GM12878 (cell line): ENCODE data around the gene ME2. TPM values are rescaled to one million over a fixed set of nuclear protein-coding genes. Genes with fewer than 3 reads are reported as not detected.

ENCODE experiments used
- ATAC-seq: fragments of 200-7000 bp; cut with Tn5 transposase; 3 replicates; pipeline ENCODE4 v1.9.1; 2020; ENCODE audit warnings: mild to moderate bottlenecking, moderate library complexity
- BruUV-seq: library from RNA; stranded (reverse); fragments of 400-500 nt; replicated peaks from 2 replicates; lab custom pipeline; 2021; lab: Mats Ljungman, UMichigan
- CTCF ChIA-PET: fragments of 300-600 bp; sonication (Branson Sonifier 250); formaldehyde crosslinking; extraction: SDS; loops from one replicate; lab custom pipeline; 2021; ENCODE audit warnings: inconsistent platforms; lab: Yijun Ruan, JAX
- POLR2A ChIA-PET: fragments of 350-600 bp; formaldehyde crosslinking; extraction: SDS; loops from one replicate; lab custom pipeline; 2021; ENCODE audit warnings: inconsistent platforms; lab: Charles Lee
- RAD21 ChIA-PET: fragments of 300-600 bp; sonication (Branson Sonifier 250); formaldehyde crosslinking; loops from one replicate; lab custom pipeline; 2023; ENCODE audit warnings: antibody characterized with exemption; ENCODE audit not compliant: unreplicated experiment; lab: Charles Lee
- SMC1A ChIA-PET: fragments of 300-600 bp; sonication (Branson Sonifier 250); formaldehyde crosslinking; loops from one replicate; lab custom pipeline; 2023; ENCODE audit not compliant: unreplicated experiment, uncharacterized antibody; lab: Charles Lee
- DNase-seq: peaks from one replicate; pipeline ENCODE4 v3.0.0-alpha.2; 2011; ENCODE audit warnings: low read depth, low spot score
- FAIRE-seq: peaks from 3 replicates; lab custom pipeline; 2011; peaks lifted over from hg19 to GRCh38; lab: Jason Lieb, UNC
- H2AFZ ChIP-seq: 2 replicates; pipeline ENCODE4 v1.6.0; 2011; ENCODE audit warnings: low read depth, low read length, control low read depth; ENCODE audit not compliant: control insufficient read depth
- H3K27ac ChIP-seq: 2 replicates; pipeline ENCODE4 v1.5.1; 2011; ENCODE audit warnings: control low read depth; ENCODE audit not compliant: control insufficient read depth, insufficient read depth
- H3K27me3 ChIP-seq, 2 experiments: replicated peaks in 1 of 2; 2 replicates each; pipeline versions ENCODE4 v1.6.0 to v1.6.1; 2011; ENCODE audit warnings: low read length in 1 of 2; ENCODE audit not compliant: control insufficient read depth in 2 of 2, insufficient read depth in 2 of 2
- H3K36me3 ChIP-seq, 2 experiments: 2 replicates each; pipeline ENCODE4 v1.5.1; 2011; ENCODE audit warnings: low read length in 1 of 2; ENCODE audit not compliant: control insufficient read depth in 2 of 2, insufficient read depth in 2 of 2
- H3K4me1 ChIP-seq: 2 replicates; pipeline ENCODE4 v1.6.1; 2011; ENCODE audit warnings: mild to moderate bottlenecking, low read length, moderate library complexity, mixed read lengths; ENCODE audit not compliant: control insufficient read depth, insufficient read depth
- H3K4me2 ChIP-seq: 2 replicates; pipeline ENCODE4 v1.6.0; 2011; ENCODE audit warnings: control low read depth; ENCODE audit not compliant: control insufficient read depth, insufficient read depth
- H3K4me3 ChIP-seq: fragments of 200-600 bp; sonication (generic); 2 replicates; pipeline ENCODE4 v1.5.1; 2016
- H3K79me2 ChIP-seq: 2 replicates; pipeline ENCODE4 v1.6.0; 2011; ENCODE audit warnings: low read length; ENCODE audit not compliant: control insufficient read depth, insufficient read depth
- H3K9ac ChIP-seq: 2 replicates; pipeline ENCODE4 v1.8.0; 2011; ENCODE audit warnings: low read length, control low read depth, mixed read lengths; ENCODE audit not compliant: control insufficient read depth, insufficient read depth
- H3K9me3 ChIP-seq: replicated peaks from 3 replicates; pipeline ENCODE4 v1.5.1; 2011; ENCODE audit warnings: mild to moderate bottlenecking, low read length; ENCODE audit not compliant: control insufficient read depth, insufficient read depth
- H4K20me1 ChIP-seq: 2 replicates; pipeline ENCODE4 v1.6.0; 2011; ENCODE audit not compliant: control insufficient read depth, insufficient read depth
- CBX5 ChIP-seq: sonication (generic); IDR thresholded peaks from 2 replicates; pipeline ENCODE4 v1.6.1; 2016; ENCODE audit warnings: low read depth, moderate library complexity, mild to moderate bottlenecking, inconsistent platforms
- DPF2 ChIP-seq: fragments of 450-650 bp; IDR thresholded peaks from 2 replicates; pipeline ENCODE4 v1.6.1; 2017; ENCODE audit warnings: mild to moderate bottlenecking
- FOXK2 ChIP-seq: fragments of 450-650 bp; IDR thresholded peaks from 2 replicates; pipeline ENCODE4 v1.6.1; 2017; ENCODE audit warnings: mild to moderate bottlenecking, moderate library complexity
- HDAC2 ChIP-seq: fragments of 200-600 bp; sonication (generic); IDR thresholded peaks from 2 replicates; pipeline ENCODE4 v1.6.1; 2017
- IRF5 ChIP-seq: fragments of 450-650 bp; IDR thresholded peaks from 2 replicates; pipeline ENCODE4 v1.6.1; 2017; ENCODE audit warnings: borderline replicate concordance
- JUND ChIP-seq: IDR thresholded peaks from 2 replicates; pipeline ENCODE4 v1.6.1; 2012; ENCODE audit warnings: low read depth, mild to moderate bottlenecking, low read length, improper control_type of control experiment, moderate library complexity
- MYC ChIP-seq: IDR thresholded peaks from 2 replicates; pipeline ENCODE4 v1.6.1; 2011; ENCODE audit warnings: mild to moderate bottlenecking, low read length, moderate library complexity, inconsistent platforms; ENCODE audit not compliant: insufficient read depth, insufficient replicate concordance, insufficient read length, severe bottlenecking
- NFYB ChIP-seq: IDR thresholded peaks from 2 replicates; pipeline ENCODE4 v1.6.1; 2011; ENCODE audit warnings: low read depth, mild to moderate bottlenecking, low read length, improper control_type of control experiment, moderate library complexity; ENCODE audit not compliant: insufficient read depth
- NR2C1 ChIP-seq: fragments of 450-650 bp; IDR thresholded peaks from 2 replicates; pipeline ENCODE4 v1.6.1; 2017; ENCODE audit warnings: antibody characterized with exemption, mild to moderate bottlenecking, moderate library complexity
- POLR2A ChIP-seq: IDR thresholded peaks from 2 replicates; pipeline ENCODE4 v1.6.1; 2011; ENCODE audit warnings: low read depth, mild to moderate bottlenecking, low read length
- POLR2AphosphoS5 ChIP-seq: IDR thresholded peaks from 2 replicates; pipeline ENCODE4 v1.6.1; 2011; ENCODE audit warnings: mild to moderate bottlenecking, low read length, inconsistent platforms
- RCOR1 ChIP-seq: conservative IDR thresholded peaks from 2 replicates; pipeline ENCODE4 v1.6.1; 2012; ENCODE audit warnings: low read depth, low read length, improper control_type of control experiment
- REST ChIP-seq: IDR thresholded peaks from 2 replicates; pipeline ENCODE4 v1.6.1; 2012; ENCODE audit warnings: mild to moderate bottlenecking, low read depth, low read length
- RFX5 ChIP-seq: IDR thresholded peaks from 2 replicates; pipeline ENCODE4 v1.6.1; 2011; ENCODE audit warnings: low read depth, low read length, improper control_type of control experiment
- SRF ChIP-seq, 2 experiments: IDR thresholded peaks; 2 replicates each; pipeline ENCODE4 v1.6.1; 2011; ENCODE audit warnings: low read depth in 2 of 2, low read length in 2 of 2, mild to moderate bottlenecking in 1 of 2, moderate library complexity in 1 of 2
- TCF12 ChIP-seq: IDR thresholded peaks from 2 replicates; pipeline ENCODE4 v1.6.1; 2011; ENCODE audit warnings: low read depth, mild to moderate bottlenecking, low read length
- WRNIP1 ChIP-seq: IDR thresholded peaks from 2 replicates; pipeline ENCODE4 v1.6.1; 2011; ENCODE audit warnings: low read depth, low read length, improper control_type of control experiment, borderline replicate concordance
- ZNF207 ChIP-seq: fragments of 450-650 bp; IDR thresholded peaks from 2 replicates; pipeline ENCODE4 v1.6.1; 2014; ENCODE audit warnings: antibody characterized with exemption, mild to moderate bottlenecking, borderline replicate concordance
- ZNF217 ChIP-seq: fragments of 450-650 bp; IDR thresholded peaks from 2 replicates; pipeline ENCODE4 v1.6.1; 2017; ENCODE audit warnings: antibody characterized with exemption, mild to moderate bottlenecking
- WGBS: methylation state at CpG from one replicate; pipeline ENCODE4 v1.1.6; 2016; ENCODE audit warnings: low lambda C conversion rate; ENCODE audit not compliant: insufficient replicate concordance, insufficient coverage; ENCODE audit errors: missing lambda C conversion rate; 5-methylcytosine and 5-hydroxymethylcytosine counted together
- in situ Hi-C: fragments of 300-500 bp; cut with MboI; formaldehyde crosslinking; loops from 9 replicates; pipeline ENCODE4 v1.14.3; 2018; ENCODE audit warnings: mixed read lengths
- intact Hi-C: fragments of 100-400 bp; cut with micrococcal nuclease; formaldehyde crosslinking; loops from one replicate; pipeline ENCODE4 v1.14.2; 2022; ENCODE audit not compliant: unreplicated experiment
- polyA plus RNA-seq, 11 experiments: library from polyadenylated mRNA; depleted of rRNA in 4 of 11; unstranded in 6 of 11; stranded (reverse) in 5 of 11; fragments of >200 nt; fragmentation: Nextera tagmentation in 4 of 11; fragmentation: Illumina TruSeq in 1 of 11; extraction: Ambion mirVana in 4 of 11; extraction: Trizol in 1 of 11; gene quantifications; 1 replicate in 1 of 11; 2 replicates in 10 of 11; pipeline versions ENCODE4 v1.2.1 to v1.2.3, GENCODE V29; 2011 to 2016; ENCODE audit warnings: inconsistent platforms in 2 of 11, missing spikeins in 2 of 11, low read depth in 1 of 11
- total RNA-seq, 4 experiments: library from RNA; depleted of rRNA in 3 of 4; stranded (reverse); fragments of >200 nt in 3 of 4; fragmentation: Illumina TruSeq in 1 of 4; extraction: Trizol in 1 of 4; gene quantifications; 2 replicates each; pipeline versions ENCODE4 v1.2.1 to v1.2.3, GENCODE V29; 2013 to 2021

The ME2 gene
- total and polyA plus RNA-seq, 10 of the 15 experiments (the other 5 are each of a cell fraction or from before 2014, with no cell fraction given) = 41.3 to 155 (median 133) TPM

- in situ Hi-C loops (no loop called here), intact Hi-C loops (no loop called here)
- RAD21 ChIA-PET = no interaction called here
- ATAC-seq (no peak), DNase-seq (no peak), FAIRE-seq (no peak)
- Histone ChIP-seq H2AFZ (no peak overlapping the region), H3K9ac (no peak overlapping the region), H3K4me1 (no peaks in the 10 kb centered on the region), H4K20me1 (0 out of 2 replicates have a peak, but pooled peaks cover 2% of the 10 kb centered on the region), H3K79me2 (no peaks in the 10 kb centered on the region), H3K27ac (no peak overlapping the region), H3K27me3 (no peaks in the 10 kb centered on the region), H3K9me3 (no peaks in the 10 kb centered on the region; the same call in 2 of the 3 replicates), H3K4me2 (no peak overlapping the region), H3K36me3 (peaks cover 0 to 5% of the 10 kb centered on the region in 2 experiments; a peak in 1 of 4 replicates), H3K4me3 (no peak overlapping the region)
- BruUV-seq = no TSS peak
- SMC1A ChIA-PET = no interaction called here
- CTCF ChIA-PET = no interaction called here
- POLR2A ChIA-PET = no interaction called here
- 100% methylated on average over 3 of the region's 3 CpGs for WGBS
- no peak for TF ChIP-seq ZNF217
- no peak for TF ChIP-seq POLR2AphosphoS5
- no peak for TF ChIP-seq MYC
- no peak for TF ChIP-seq POLR2A
- no peak for TF ChIP-seq REST
- no peak for TF ChIP-seq DPF2
- no peak for TF ChIP-seq ZNF207
- TF ChIP-seq NFYB = no peak
- TF ChIP-seq JUND = no peak
- no peak for TF ChIP-seq HDAC2
- no peak for TF ChIP-seq IRF5
- TF ChIP-seq RCOR1 = no peak
- no peak for TF ChIP-seq RFX5
- TF ChIP-seq WRNIP1 = no peak
- TF ChIP-seq NR2C1 = no peak
- TF ChIP-seq SRF (IDR thresholded peaks at IDR 0.05; ENCODE audit: low read depth in 2 of 2, low read length in 2 of 2) = no peak
- no peak for TF ChIP-seq FOXK2
- TF ChIP-seq CBX5 = no peak
- no peak for TF ChIP-seq TCF12
Observed at GRCh38 chr18:50982802-50983179, 103.9 kb downstream of the ME2 start.
